SK-N-SH treated with all-trans-retinoic acid at 6 μM for 48 hours (cell line): Measurements from ENCODE around the gene ARID3A.
"Not testable (repeated sequence)": the region's sequence is repeated elsewhere in the genome, so short reads cannot be mapped to it uniquely, and the experiment has no call there.

Experiments used
- ARNTL ChIP-seq: fragments of 450-650 bp; formaldehyde crosslinking; IDR thresholded peaks from 2 replicates; pipeline ENCODE4 v1.5.0; 2020; ENCODE audit warnings: low read depth, mild to moderate bottlenecking, moderate library complexity, borderline replicate concordance
- ZFP3 ChIP-seq: fragments of 250-450 bp; sonication (Bioruptor Pico); IDR thresholded peaks from 2 replicates; pipeline ENCODE4 v1.5.0; 2020; ENCODE audit warnings: mild to moderate bottlenecking, moderate library complexity
- TF ChIP-seq, protein P1 (sequence below): fragments of 250-450 bp; sonication (Bioruptor Pico); IDR thresholded peaks from 2 replicates; pipeline ENCODE4 v1.5.1; 2020; ENCODE audit warnings: low read depth, mild to moderate bottlenecking, moderate library complexity
- TF ChIP-seq, protein P2 (sequence below): fragments of 250-450 bp; sonication (Bioruptor Pico); IDR thresholded peaks from 2 replicates; pipeline ENCODE4 v1.5.0; 2020; ENCODE audit warnings: mild to moderate bottlenecking, moderate library complexity
- TF ChIP-seq, protein P3 (sequence below): fragments of 250-450 bp; sonication (Bioruptor Pico); IDR thresholded peaks from 2 replicates; pipeline ENCODE4 v1.5.1; 2021; ENCODE audit warnings: mild to moderate bottlenecking, moderate library complexity

DNA sequence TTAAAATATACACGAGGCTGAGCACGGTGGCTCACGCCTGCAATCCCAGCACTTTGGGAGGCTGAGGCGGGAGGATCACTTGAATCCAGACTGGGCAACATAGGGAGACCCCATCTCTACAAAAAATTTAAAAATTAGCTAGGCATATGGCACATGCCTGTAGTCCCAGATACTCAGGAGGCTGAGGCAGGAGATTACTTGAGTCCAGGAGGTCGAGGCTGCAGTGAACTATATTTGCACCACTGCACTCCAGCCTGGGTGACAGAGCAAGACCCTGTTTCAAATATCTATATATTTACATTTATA, 98.0 kb downstream of the ARID3A start:
- TF ChIP-seq ARNTL (CRISPR knock-in tag); ZFP3: not testable (repeated sequence)
- TF ChIP-seq, protein P1, sequence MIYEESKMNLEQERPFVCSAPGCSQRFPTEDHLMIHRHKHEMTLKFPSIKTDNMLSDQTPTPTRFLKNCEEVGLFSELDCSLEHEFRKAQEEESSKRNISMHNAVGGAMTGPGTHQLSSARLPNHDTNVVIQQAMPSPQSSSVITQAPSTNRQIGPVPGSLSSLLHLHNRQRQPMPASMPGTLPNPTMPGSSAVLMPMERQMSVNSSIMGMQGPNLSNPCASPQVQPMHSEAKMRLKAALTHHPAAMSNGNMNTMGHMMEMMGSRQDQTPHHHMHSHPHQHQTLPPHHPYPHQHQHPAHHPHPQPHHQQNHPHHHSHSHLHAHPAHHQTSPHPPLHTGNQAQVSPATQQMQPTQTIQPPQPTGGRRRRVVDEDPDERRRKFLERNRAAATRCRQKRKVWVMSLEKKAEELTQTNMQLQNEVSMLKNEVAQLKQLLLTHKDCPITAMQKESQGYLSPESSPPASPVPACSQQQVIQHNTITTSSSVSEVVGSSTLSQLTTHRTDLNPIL (CRISPR knock-in tag) = not testable (repeated sequence)
- TF ChIP-seq, protein P2, sequence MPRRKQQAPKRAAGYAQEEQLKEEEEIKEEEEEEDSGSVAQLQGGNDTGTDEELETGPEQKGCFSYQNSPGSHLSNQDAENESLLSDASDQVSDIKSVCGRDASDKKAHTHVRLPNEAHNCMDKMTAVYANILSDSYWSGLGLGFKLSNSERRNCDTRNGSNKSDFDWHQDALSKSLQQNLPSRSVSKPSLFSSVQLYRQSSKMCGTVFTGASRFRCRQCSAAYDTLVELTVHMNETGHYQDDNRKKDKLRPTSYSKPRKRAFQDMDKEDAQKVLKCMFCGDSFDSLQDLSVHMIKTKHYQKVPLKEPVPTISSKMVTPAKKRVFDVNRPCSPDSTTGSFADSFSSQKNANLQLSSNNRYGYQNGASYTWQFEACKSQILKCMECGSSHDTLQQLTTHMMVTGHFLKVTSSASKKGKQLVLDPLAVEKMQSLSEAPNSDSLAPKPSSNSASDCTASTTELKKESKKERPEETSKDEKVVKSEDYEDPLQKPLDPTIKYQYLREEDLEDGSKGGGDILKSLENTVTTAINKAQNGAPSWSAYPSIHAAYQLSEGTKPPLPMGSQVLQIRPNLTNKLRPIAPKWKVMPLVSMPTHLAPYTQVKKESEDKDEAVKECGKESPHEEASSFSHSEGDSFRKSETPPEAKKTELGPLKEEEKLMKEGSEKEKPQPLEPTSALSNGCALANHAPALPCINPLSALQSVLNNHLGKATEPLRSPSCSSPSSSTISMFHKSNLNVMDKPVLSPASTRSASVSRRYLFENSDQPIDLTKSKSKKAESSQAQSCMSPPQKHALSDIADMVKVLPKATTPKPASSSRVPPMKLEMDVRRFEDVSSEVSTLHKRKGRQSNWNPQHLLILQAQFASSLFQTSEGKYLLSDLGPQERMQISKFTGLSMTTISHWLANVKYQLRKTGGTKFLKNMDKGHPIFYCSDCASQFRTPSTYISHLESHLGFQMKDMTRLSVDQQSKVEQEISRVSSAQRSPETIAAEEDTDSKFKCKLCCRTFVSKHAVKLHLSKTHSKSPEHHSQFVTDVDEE = not testable (repeated sequence)
- TF ChIP-seq, protein P3, sequence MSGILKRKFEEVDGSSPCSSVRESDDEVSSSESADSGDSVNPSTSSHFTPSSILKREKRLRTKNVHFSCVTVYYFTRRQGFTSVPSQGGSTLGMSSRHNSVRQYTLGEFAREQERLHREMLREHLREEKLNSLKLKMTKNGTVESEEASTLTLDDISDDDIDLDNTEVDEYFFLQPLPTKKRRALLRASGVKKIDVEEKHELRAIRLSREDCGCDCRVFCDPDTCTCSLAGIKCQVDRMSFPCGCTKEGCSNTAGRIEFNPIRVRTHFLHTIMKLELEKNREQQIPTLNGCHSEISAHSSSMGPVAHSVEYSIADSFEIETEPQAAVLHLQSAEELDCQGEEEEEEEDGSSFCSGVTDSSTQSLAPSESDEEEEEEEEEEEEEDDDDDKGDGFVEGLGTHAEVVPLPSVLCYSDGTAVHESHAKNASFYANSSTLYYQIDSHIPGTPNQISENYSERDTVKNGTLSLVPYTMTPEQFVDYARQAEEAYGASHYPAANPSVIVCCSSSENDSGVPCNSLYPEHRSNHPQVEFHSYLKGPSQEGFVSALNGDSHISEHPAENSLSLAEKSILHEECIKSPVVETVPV (CRISPR knock-in tag) = not testable (repeated sequence)
